Measurements from ENCODE around the gene PTPRN2. TPM values are rescaled to one million over a fixed set of nuclear protein-coding genes. Genes with fewer than 3 reads are reported as not detected.

Gene PTPRN2
- total and polyA plus RNA-seq, 2 of the 13 experiments (the other 11 are each of a cell fraction or from before 2014, with no cell fraction given): 2.5 to 24.2 TPM

DNA sequence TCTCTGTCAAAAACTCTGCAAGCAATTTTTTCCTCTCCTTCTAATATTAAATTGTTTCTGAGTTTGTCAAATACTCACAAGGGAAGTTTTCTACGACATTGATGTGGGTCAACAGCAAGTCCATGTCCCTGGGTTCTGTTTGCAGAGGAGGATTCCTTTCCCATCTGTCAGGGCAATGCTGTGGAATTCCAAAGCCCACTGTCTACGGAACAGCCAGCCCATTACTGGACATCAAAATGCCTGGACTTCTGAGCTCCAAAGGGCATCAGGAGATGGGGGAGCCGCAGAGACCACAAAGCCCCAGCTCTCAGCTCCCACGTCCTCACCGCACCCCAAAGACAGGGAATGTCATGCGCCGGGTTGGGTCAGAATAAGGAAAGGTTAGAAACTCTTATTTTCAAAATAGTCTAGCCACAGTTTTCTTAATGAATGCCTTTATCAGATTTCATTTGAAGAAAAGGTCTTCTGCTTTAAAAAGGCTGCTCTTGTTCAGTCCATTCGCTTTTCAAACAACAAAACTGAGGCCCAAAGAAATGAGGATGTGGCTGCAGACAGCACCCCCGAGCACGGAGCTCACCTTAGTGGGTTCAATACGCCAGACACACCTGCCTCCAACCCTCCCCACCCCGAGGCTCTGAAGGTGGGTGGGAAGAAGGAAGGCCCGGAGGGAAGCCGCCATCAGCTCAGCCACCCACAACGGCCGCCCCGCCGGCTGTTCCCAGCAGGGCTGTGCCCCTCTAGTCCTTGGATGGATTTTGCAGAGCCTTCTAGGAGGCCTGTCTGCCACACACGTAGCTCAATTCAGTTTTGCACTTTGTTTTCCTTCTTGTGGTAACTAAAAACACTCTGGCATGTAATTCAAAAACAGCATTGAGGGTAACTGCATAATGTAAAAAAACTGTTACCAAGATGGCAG is 44.7 kb downstream of the PTPRN2 start:
- ATAC-seq: peak; percentile 65
- H3K79me2 ChIP-seq (ENCODE audit: insufficient read depth, low read length): peaks cover 2% of the 10 kb centered on the region
- H3K27ac ChIP-seq (ENCODE audit: extremely low read length, insufficient read depth, low read length): peak overlapping the region; percentile 16
- CTCF ChIA-PET (ENCODE audit: low intra/inter-chr PET ratio, low total read pairs): no interaction called here
- H2AFZ ChIP-seq (ENCODE audit: low read length): no peak overlapping the region
- BruUV-seq (replicated peaks): no TSS peak
- H3K27me3 ChIP-seq (ENCODE audit: control insufficient read depth in 1 of 2, insufficient read depth in 2 of 2, low read length in 2 of 2): no peaks in the 10 kb centered on the region
- TF ChIP-seq ZNF12 (CRISPR knock-in tag; IDR thresholded peaks at IDR 0.05) (no peak), ZNF749 (CRISPR knock-in tag; IDR thresholded peaks at IDR 0.05; ENCODE audit: borderline replicate concordance) (no peak), FOSL2 (CRISPR knock-in tag; IDR thresholded peaks at IDR 0.05) (peak; percentile 42), AHR (CRISPR knock-in tag; IDR thresholded peaks at IDR 0.05) (no peak), BCL6 (CRISPR knock-in tag; IDR thresholded peaks at IDR 0.05) (0 out of 2 replicates have a peak, but pooled peaks have one; percentile 37), HNF4A (CRISPR knock-in tag; IDR thresholded peaks at IDR 0.05) (0 out of 2 replicates have a peak, but pooled peaks have one; percentile 8), TEAD3 (CRISPR knock-in tag; optimal IDR thresholded peaks at IDR 0.05; ENCODE audit: borderline replicate concordance) (peak; percentile 71), SOX13 (IDR thresholded peaks at IDR 0.05) (no peak), SOX13 (CRISPR knock-in tag; conservative IDR thresholded peaks at IDR 0.05 in 1 of 2, IDR thresholded peaks at IDR 0.05 in 1 of 2) (0 out of 4 replicates have a peak, but pooled peaks of 1 of the 2 experiments have one; percentile 16), EP300 (IDR thresholded peaks at IDR 0.05; ENCODE audit: low read depth in 2 of 2, low read length in 2 of 2) (peak in 1 of 2 experiments; percentile 15; a peak in 1 of 4 replicates), EP300 (CRISPR knock-in tag; IDR thresholded peaks at IDR 0.05; ENCODE audit: borderline replicate concordance) (no peak), FOXA3 (CRISPR knock-in tag; IDR thresholded peaks at IDR 0.05) (no peak), RARA (CRISPR knock-in tag; IDR thresholded peaks at IDR 0.05) (peak; percentile 27; the same call in 1 of the 2 replicates), SOX6 (IDR thresholded peaks at IDR 0.05) (no peak), SOX6 (CRISPR knock-in tag; IDR thresholded peaks at IDR 0.05) (peak; percentile 26; the same call in 1 of the 2 replicates), SRSF4 (IDR thresholded peaks at IDR 0.05; ENCODE audit: low read depth, low read length, poor library complexity, severe bottlenecking) (no peak), HNRNPLL (IDR thresholded peaks at IDR 0.05; ENCODE audit: low read depth, low read length, poor library complexity, severe bottlenecking) (no peak), KDM1A (CRISPR knock-in tag; IDR thresholded peaks at IDR 0.05) (no peak)
- TF ChIP-seq, protein P1, sequence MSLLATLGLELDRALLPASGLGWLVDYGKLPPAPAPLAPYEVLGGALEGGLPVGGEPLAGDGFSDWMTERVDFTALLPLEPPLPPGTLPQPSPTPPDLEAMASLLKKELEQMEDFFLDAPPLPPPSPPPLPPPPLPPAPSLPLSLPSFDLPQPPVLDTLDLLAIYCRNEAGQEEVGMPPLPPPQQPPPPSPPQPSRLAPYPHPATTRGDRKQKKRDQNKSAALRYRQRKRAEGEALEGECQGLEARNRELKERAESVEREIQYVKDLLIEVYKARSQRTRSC (CRISPR knock-in tag; IDR thresholded peaks at IDR 0.05; ENCODE audit: low read depth): no peak
- H3K4me1 ChIP-seq (ENCODE audit: insufficient read depth, low read length): peaks cover 29% of the 10 kb centered on the region
- H3K9me3 ChIP-seq (ENCODE audit: low read length): no peaks in the 10 kb centered on the region
- H3K4me3 ChIP-seq (replicated peaks in 1 of 3; ENCODE audit: insufficient read depth in 1 of 3, low read depth in 2 of 3, low read length in 3 of 3): no peak overlapping the region
- WGBS (ENCODE audit: low lambda C conversion rate): 80% methylated on average over 18 of the region's 19 CpGs
- in situ Hi-C loops (cut with HindIII; ENCODE audit: extremely low pct_ligation_motif_present, low pct_unique_long_range_greater_than_20kb): no loop called here
- H3K9ac ChIP-seq (ENCODE audit: insufficient read depth, low read depth, low read length): no peak overlapping the region
- intact Hi-C loops (cut with micrococcal nuclease; ENCODE audit: unreplicated experiment): no loop called here
- POLR2A ChIA-PET: no interaction called here
- DNase-seq (ENCODE audit: low spot score): peak; percentile 55
- no peak overlapping the region for H3K4me2 ChIP-seq (ENCODE audit: low read depth, low read length)
- FAIRE-seq: peak; percentile 71
- peaks cover 6 to 13% of the 10 kb centered on the region in 2 experiments; a peak in 3 of 5 replicates for H3K36me3 ChIP-seq (replicated peaks in 1 of 2; ENCODE audit: control insufficient read depth in 1 of 2, insufficient read depth in 2 of 2, low read length in 2 of 2)
- H4K20me1 ChIP-seq (ENCODE audit: insufficient read depth, low read length): peaks cover 50% of the 10 kb centered on the region
